Panc1 (cell line): ENCODE measurements around the gene ZDHHC14.

Source experiments
- POLR2AphosphoS5 ChIP-seq: IDR thresholded peaks from 2 replicates; pipeline ENCODE4 v1.6.1; 2012; ENCODE audit warnings: mild to moderate bottlenecking, low read depth, low read length, moderate library complexity
- SIN3A ChIP-seq: IDR thresholded peaks from 2 replicates; pipeline ENCODE4 v1.6.1; 2012; ENCODE audit warnings: low read depth, mild to moderate bottlenecking, low read length, moderate library complexity, borderline replicate concordance; ENCODE audit not compliant: insufficient read depth
- TF ChIP-seq, protein P1 (sequence below): fragments of 450-650 bp; IDR thresholded peaks from 2 replicates; pipeline ENCODE4 v1.5.1; 2017; ENCODE audit warnings: mild to moderate bottlenecking
- TF ChIP-seq, protein P2 (sequence below), 2 experiments: IDR thresholded peaks; 2 replicates each; pipeline ENCODE4 v1.6.1; 2011 to 2012; ENCODE audit warnings: low read depth in 2 of 2, control low read depth in 1 of 2, low read length in 1 of 2, mild to moderate bottlenecking in 1 of 2, moderate library complexity in 1 of 2; ENCODE audit not compliant: insufficient read depth in 1 of 2

- TF ChIP-seq, protein P1, sequence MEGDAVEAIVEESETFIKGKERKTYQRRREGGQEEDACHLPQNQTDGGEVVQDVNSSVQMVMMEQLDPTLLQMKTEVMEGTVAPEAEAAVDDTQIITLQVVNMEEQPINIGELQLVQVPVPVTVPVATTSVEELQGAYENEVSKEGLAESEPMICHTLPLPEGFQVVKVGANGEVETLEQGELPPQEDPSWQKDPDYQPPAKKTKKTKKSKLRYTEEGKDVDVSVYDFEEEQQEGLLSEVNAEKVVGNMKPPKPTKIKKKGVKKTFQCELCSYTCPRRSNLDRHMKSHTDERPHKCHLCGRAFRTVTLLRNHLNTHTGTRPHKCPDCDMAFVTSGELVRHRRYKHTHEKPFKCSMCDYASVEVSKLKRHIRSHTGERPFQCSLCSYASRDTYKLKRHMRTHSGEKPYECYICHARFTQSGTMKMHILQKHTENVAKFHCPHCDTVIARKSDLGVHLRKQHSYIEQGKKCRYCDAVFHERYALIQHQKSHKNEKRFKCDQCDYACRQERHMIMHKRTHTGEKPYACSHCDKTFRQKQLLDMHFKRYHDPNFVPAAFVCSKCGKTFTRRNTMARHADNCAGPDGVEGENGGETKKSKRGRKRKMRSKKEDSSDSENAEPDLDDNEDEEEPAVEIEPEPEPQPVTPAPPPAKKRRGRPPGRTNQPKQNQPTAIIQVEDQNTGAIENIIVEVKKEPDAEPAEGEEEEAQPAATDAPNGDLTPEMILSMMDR: no peak
- TF ChIP-seq, protein P2, sequence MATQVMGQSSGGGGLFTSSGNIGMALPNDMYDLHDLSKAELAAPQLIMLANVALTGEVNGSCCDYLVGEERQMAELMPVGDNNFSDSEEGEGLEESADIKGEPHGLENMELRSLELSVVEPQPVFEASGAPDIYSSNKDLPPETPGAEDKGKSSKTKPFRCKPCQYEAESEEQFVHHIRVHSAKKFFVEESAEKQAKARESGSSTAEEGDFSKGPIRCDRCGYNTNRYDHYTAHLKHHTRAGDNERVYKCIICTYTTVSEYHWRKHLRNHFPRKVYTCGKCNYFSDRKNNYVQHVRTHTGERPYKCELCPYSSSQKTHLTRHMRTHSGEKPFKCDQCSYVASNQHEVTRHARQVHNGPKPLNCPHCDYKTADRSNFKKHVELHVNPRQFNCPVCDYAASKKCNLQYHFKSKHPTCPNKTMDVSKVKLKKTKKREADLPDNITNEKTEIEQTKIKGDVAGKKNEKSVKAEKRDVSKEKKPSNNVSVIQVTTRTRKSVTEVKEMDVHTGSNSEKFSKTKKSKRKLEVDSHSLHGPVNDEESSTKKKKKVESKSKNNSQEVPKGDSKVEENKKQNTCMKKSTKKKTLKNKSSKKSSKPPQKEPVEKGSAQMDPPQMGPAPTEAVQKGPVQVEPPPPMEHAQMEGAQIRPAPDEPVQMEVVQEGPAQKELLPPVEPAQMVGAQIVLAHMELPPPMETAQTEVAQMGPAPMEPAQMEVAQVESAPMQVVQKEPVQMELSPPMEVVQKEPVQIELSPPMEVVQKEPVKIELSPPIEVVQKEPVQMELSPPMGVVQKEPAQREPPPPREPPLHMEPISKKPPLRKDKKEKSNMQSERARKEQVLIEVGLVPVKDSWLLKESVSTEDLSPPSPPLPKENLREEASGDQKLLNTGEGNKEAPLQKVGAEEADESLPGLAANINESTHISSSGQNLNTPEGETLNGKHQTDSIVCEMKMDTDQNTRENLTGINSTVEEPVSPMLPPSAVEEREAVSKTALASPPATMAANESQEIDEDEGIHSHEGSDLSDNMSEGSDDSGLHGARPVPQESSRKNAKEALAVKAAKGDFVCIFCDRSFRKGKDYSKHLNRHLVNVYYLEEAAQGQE (IDR thresholded peaks at IDR 0.05; ENCODE audit: insufficient read depth in 1 of 2, low read depth in 2 of 2, low read length in 1 of 2): no peak
- TF ChIP-seq SIN3A: no peak
- TF ChIP-seq POLR2AphosphoS5: no peak
Measured at GRCh38 chr6:157724960-157725741, 344.2 kb downstream of the ZDHHC14 start.
